Right atrium auricular region (tissue), 2 donors: ENCODE data around the gene UBE3B. TPM values are rescaled to one million over a fixed set of nuclear protein-coding genes. Genes with fewer than 3 reads are reported as not detected.

ENCODE experiments used
- DNase-seq: peaks from one replicate; pipeline ENCODE4 v3.0.0-alpha.2; 2019; ENCODE audit warnings: low spot score
- H3K27ac ChIP-seq, 2 donors: fragments of 200-600 bp; sonication (generic); 1 replicate in 1 of 2; 2 replicates in 1 of 2; pipeline ENCODE4 v1.5.1; 2016 to 2019
- H3K27me3 ChIP-seq, 2 donors: fragments of 200-600 bp; sonication (generic); one replicate each; pipeline versions ENCODE4 v1.5.1 to v1.6.0; 2017 to 2019
- H3K36me3 ChIP-seq: fragments of 200-600 bp; sonication (generic); one replicate; pipeline ENCODE4 v1.5.1; 2016
- H3K4me1 ChIP-seq, 2 donors: fragments of 200-600 bp; sonication (generic); one replicate each; pipeline versions ENCODE4 v1.5.1 to v1.6.0; 2017 to 2019
- H3K4me3 ChIP-seq, 2 donors: fragments of 200-600 bp; sonication (generic); 1 replicate in 1 of 2; 2 replicates in 1 of 2; pipeline ENCODE4 v1.5.1; 2017 to 2019; ENCODE audit warnings: mild to moderate bottlenecking in 1 of 2, moderate library complexity in 1 of 2
- H3K9me3 ChIP-seq, 2 donors: fragments of 200-600 bp; sonication (generic); one replicate each; pipeline ENCODE4 v1.5.1; 2019
- CTCF ChIP-seq, 2 donors: fragments of 200-600 bp; sonication (generic); IDR thresholded peaks; one replicate each; pipeline ENCODE4 v1.5.1; 2019; ENCODE audit warnings: antibody characterized with exemption in 2 of 2
- total RNA-seq, 2 donors: library from RNA; depleted of rRNA; stranded (reverse); fragments of >200 nt; gene quantifications; one replicate each; pipeline ENCODE4 v1.1.0, GENCODE V29; 2016

The UBE3B gene
- total RNA-seq, 2 donors from 2014 or later = 41.7 to 71.8 TPM

- no peak for DNase-seq
- Histone ChIP-seq H3K4me1 (peaks cover 0 to 6% of the 10 kb centered on the region in 2 donors), H3K4me3 (no peak overlapping the region), H3K27me3 (no peaks in the 10 kb centered on the region), H3K36me3 (peaks cover 78% of the 10 kb centered on the region), H3K27ac (no peak overlapping the region), H3K9me3 (no peaks in the 10 kb centered on the region)
- no peak for TF ChIP-seq CTCF (IDR thresholded peaks at IDR 0.05)
Measured at GRCh38 chr12:109452489-109452888, 24.9 kb upstream of the UBE3B start.

- no peak for DNase-seq
- Histone ChIP-seq H3K9me3 (no peaks in the 10 kb centered on the region), H3K4me3 (no peak overlapping the region), H3K27ac (no peak overlapping the region), H3K27me3 (no peaks in the 10 kb centered on the region), H3K4me1 (peaks cover 0 to 34% of the 10 kb centered on the region in 2 donors), H3K36me3 (peaks cover 84% of the 10 kb centered on the region)
- no peak for TF ChIP-seq CTCF (IDR thresholded peaks at IDR 0.05)
Measured at GRCh38 chr12:109455706-109456105, 21.7 kb upstream of the UBE3B start.

- Histone ChIP-seq H3K36me3 (peaks cover 60% of the 10 kb centered on the region), H3K4me3 (no peak overlapping the region), H3K27ac (peak overlapping the region; percentile 57 to 99), H3K4me1 (peaks cover 0 to 58% of the 10 kb centered on the region in 2 donors), H3K27me3 (no peaks in the 10 kb centered on the region), H3K9me3 (no peaks in the 10 kb centered on the region)
- no peak for DNase-seq
- TF ChIP-seq CTCF (IDR thresholded peaks at IDR 0.05) = no peak
Measured at GRCh38 chr12:109458086-109458485, 19.3 kb upstream of the UBE3B start.

- no peaks in the 10 kb centered on the region for H3K27me3 ChIP-seq
- no peak for DNase-seq
- no peak overlapping the region for H3K4me3 ChIP-seq
- H3K27ac ChIP-seq = peak overlapping the region; percentile 57 to 99
- no peak for TF ChIP-seq CTCF (IDR thresholded peaks at IDR 0.05)
- H3K36me3 ChIP-seq = peaks cover 53% of the 10 kb centered on the region
- no peaks in the 10 kb centered on the region for H3K9me3 ChIP-seq
- peaks cover 0 to 65% of the 10 kb centered on the region in 2 donors for H3K4me1 ChIP-seq
Measured at GRCh38 chr12:109458771-109459208, 18.6 kb upstream of the UBE3B start.

- no peak overlapping the region for H3K4me3 ChIP-seq
- H3K36me3 ChIP-seq = peaks cover 48% of the 10 kb centered on the region
- no peak for TF ChIP-seq CTCF (IDR thresholded peaks at IDR 0.05)
- DNase-seq = no peak
- H3K9me3 ChIP-seq = no peaks in the 10 kb centered on the region
- H3K27ac ChIP-seq = peak overlapping the region; percentile 57 to 99
- peaks cover 0 to 70% of the 10 kb centered on the region in 2 donors for H3K4me1 ChIP-seq
- H3K27me3 ChIP-seq = no peaks in the 10 kb centered on the region
Measured at GRCh38 chr12:109459247-109459646, 18.2 kb upstream of the UBE3B start.

- Histone ChIP-seq H3K27ac (peak overlapping the region; percentile 94 to 99), H3K27me3 (no peaks in the 10 kb centered on the region), H3K4me3 (no peak overlapping the region), H3K36me3 (peaks cover 35% of the 10 kb centered on the region), H3K9me3 (no peaks in the 10 kb centered on the region), H3K4me1 (peaks cover 0 to 83% of the 10 kb centered on the region in 2 donors)
- no peak for TF ChIP-seq CTCF (IDR thresholded peaks at IDR 0.05)
- no peak for DNase-seq
Measured at GRCh38 chr12:109460538-109460937, 16.9 kb upstream of the UBE3B start.
